Measurements from ENCODE around the gene TPRN.

Gene TPRN

GRCh38 chr9:137205126-137206069 is 4.9 kb upstream of the TPRN start, which contains the start of the genes NDOR1 and TMEM203:
Gene NDOR1, plus strand, starts transcription at chr9:137205700. Its CDS starts 78 bp downstream, at chr9:137205778.
Gene TMEM203, minus strand, starts transcription at chr9:137205648. Its CDS starts 234 bp downstream, at chr9:137205414.
- TF ChIP-seq, protein P1, sequence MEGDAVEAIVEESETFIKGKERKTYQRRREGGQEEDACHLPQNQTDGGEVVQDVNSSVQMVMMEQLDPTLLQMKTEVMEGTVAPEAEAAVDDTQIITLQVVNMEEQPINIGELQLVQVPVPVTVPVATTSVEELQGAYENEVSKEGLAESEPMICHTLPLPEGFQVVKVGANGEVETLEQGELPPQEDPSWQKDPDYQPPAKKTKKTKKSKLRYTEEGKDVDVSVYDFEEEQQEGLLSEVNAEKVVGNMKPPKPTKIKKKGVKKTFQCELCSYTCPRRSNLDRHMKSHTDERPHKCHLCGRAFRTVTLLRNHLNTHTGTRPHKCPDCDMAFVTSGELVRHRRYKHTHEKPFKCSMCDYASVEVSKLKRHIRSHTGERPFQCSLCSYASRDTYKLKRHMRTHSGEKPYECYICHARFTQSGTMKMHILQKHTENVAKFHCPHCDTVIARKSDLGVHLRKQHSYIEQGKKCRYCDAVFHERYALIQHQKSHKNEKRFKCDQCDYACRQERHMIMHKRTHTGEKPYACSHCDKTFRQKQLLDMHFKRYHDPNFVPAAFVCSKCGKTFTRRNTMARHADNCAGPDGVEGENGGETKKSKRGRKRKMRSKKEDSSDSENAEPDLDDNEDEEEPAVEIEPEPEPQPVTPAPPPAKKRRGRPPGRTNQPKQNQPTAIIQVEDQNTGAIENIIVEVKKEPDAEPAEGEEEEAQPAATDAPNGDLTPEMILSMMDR (conservative IDR thresholded peaks at IDR 0.05; ENCODE audit: low read depth, low read length), result no peak
- H3K4me3 ChIP-seq (ENCODE audit: low read length), result peak within 1 kb of the TSS; percentile 86
- DNase-seq (ENCODE audit: low read depth), result no peak

- peak overlapping the region; percentile 86 for H3K4me3 ChIP-seq (ENCODE audit: low read length)
Observed at GRCh38 chr9:137204731-137205125, 4.2 kb upstream of the TPRN start.

GRCh38 chr9:137202966-137203365 is 2.4 kb upstream of the TPRN start:
- H3K4me3 ChIP-seq (ENCODE audit: low read length), result no peak overlapping the region
- DNase-seq (ENCODE audit: low read depth), result no peak
- TF ChIP-seq, protein P1 (conservative IDR thresholded peaks at IDR 0.05; ENCODE audit: low read depth, low read length), result no peak

More at GRCh38 chr9:137204731-137205125, 4.2 kb upstream of the TPRN start:
- TF ChIP-seq, protein P1 (conservative IDR thresholded peaks at IDR 0.05; ENCODE audit: low read depth, low read length), result no peak
- DNase-seq (ENCODE audit: low read depth), result no peak

- DNase-seq (ENCODE audit: low read depth), result no peak
- TF ChIP-seq, protein P1 (conservative IDR thresholded peaks at IDR 0.05; ENCODE audit: low read depth, low read length), result no peak
- H3K4me3 ChIP-seq (ENCODE audit: low read length), result peak overlapping the region; percentile 70
Observed at GRCh38 chr9:137201205-137201868, 796 bp upstream of the TPRN start.

DNA sequence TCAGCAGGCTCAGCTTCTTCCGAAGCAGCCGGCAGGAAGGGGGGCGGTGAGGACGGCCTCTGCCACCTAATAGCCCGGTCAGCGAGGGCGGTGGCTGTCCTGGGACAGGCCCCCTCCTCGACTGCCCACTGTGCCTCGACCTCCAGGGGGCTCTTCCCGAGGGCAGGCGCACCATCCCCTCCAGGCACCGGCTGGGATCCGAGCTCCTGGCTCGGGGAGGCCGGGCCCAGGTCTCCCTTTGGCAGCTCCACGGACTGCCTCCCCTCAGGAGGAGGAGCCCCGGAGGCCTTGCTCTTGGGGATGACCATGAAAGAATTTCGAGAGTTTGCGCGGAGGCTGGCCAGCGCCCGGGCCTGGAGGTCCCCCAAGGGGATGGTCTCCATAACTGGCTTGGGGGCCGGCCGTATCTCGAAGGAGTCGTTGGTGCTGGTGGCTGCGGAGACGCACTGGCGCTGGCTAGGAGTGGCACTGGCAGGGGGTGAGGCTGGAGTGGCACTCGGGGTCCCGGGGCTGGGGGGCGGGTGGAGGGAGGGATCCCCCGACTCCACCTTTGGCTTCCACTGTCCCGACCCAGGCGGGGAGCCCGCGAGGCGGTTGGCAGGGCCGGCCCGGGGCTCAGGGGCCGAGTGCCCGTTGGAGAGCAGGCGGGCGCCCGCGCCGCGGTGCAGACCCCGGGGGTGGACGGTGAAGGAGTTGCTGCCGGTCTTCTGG is 975 bp downstream of the TPRN start:
- H3K4me3 ChIP-seq (ENCODE audit: low read length), result peak overlapping the region; percentile 84
- DNase-seq (ENCODE audit: low read depth), result no peak
- TF ChIP-seq, protein P1 (conservative IDR thresholded peaks at IDR 0.05; ENCODE audit: low read depth, low read length), result peak; percentile 1

GRCh38 chr9:137198902-137199283 is 1.6 kb downstream of the TPRN start:
- TF ChIP-seq, protein P1 (conservative IDR thresholded peaks at IDR 0.05; ENCODE audit: low read depth, low read length), result no peak
- H3K4me3 ChIP-seq (ENCODE audit: low read length), result peak overlapping the region; percentile 84
- no peak for DNase-seq (ENCODE audit: low read depth)

Data from retinal pigment epithelial cell (primary cell).